C4-2B (cell line): ENCODE measurements around the gene NTRK3.

Source experiments
- ZFX ChIP-seq: fragments of 450-650 bp; IDR thresholded peaks from 2 replicates; pipeline ENCODE4 v1.6.1; 2017
- TF ChIP-seq, protein P1 (sequence below): fragments of 450-650 bp; conservative IDR thresholded peaks from 2 replicates; pipeline ENCODE4 v1.5.1; 2017; ENCODE audit warnings: mild to moderate bottlenecking

DNA sequence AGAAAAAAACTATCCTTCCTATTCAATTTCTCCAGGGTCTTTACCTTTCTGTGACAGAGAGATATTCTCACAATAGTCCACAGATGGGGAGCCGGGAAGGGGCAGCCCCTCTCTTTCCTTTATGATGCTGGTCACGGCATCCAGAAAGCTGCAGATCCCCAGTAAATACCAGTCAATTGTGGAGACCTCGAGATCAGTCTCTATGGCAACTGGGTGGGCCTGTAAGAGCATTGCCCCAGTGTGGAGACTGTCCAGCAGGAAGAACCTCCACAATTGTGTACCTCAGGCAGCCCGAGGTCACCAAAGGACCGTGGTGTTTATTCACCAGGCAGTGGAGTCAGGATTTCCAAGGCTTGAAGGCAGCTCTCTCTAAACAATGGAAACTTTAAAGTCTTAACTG lies 291.2 kb downstream of the NTRK3 start:
- TF ChIP-seq, protein P1, sequence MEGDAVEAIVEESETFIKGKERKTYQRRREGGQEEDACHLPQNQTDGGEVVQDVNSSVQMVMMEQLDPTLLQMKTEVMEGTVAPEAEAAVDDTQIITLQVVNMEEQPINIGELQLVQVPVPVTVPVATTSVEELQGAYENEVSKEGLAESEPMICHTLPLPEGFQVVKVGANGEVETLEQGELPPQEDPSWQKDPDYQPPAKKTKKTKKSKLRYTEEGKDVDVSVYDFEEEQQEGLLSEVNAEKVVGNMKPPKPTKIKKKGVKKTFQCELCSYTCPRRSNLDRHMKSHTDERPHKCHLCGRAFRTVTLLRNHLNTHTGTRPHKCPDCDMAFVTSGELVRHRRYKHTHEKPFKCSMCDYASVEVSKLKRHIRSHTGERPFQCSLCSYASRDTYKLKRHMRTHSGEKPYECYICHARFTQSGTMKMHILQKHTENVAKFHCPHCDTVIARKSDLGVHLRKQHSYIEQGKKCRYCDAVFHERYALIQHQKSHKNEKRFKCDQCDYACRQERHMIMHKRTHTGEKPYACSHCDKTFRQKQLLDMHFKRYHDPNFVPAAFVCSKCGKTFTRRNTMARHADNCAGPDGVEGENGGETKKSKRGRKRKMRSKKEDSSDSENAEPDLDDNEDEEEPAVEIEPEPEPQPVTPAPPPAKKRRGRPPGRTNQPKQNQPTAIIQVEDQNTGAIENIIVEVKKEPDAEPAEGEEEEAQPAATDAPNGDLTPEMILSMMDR, result no peak
- TF ChIP-seq ZFX, result no peak
